HepG2 (cell line): ENCODE results near the gene PNKD. TPM values are rescaled to one million over a fixed set of nuclear protein-coding genes. Genes with fewer than 3 reads are reported as not detected.

Experiments
- ATAC-seq: fragments of 200-7000 bp; cut with Tn5 transposase; 3 replicates; pipeline ENCODE4 v1.9.1; 2020; ENCODE audit warnings: mild to moderate bottlenecking, moderate library complexity
- BruUV-seq: library from RNA; stranded (reverse); fragments of 400-500 nt; replicated peaks from 2 replicates; lab custom pipeline; 2021; lab: Mats Ljungman, UMichigan
- CTCF ChIA-PET: fragments of 300-600 bp; formaldehyde crosslinking; extraction: SDS; loops from one replicate; lab custom pipeline; 2021; ENCODE audit warnings: low total read pairs, inconsistent platforms, low intra/inter-chr PET ratio; lab: Yijun Ruan, JAX
- POLR2A ChIA-PET: fragments of 350-600 bp; sonication (Branson Sonifier 250); formaldehyde crosslinking; loops from one replicate; lab custom pipeline; 2020; ENCODE audit warnings: antibody characterized with exemption, inconsistent platforms; lab: Yijun Ruan, JAX
- DNase-seq: peaks from one replicate; pipeline ENCODE4 v3.0.0-alpha.2; 2015; ENCODE audit warnings: low spot score
- FAIRE-seq: peaks from 3 replicates; lab custom pipeline; 2011; peaks lifted over from hg19 to GRCh38; lab: Jason Lieb, UNC
- H2AFZ ChIP-seq: one replicate; pipeline ENCODE4 v1.6.1; 2011; ENCODE audit warnings: low read length, inconsistent platforms
- H3K27ac ChIP-seq: fragments of 300-600 bp; 3 replicates; pipeline ENCODE4 v1.8.0; 2011; ENCODE audit warnings: mixed run types, mild to moderate bottlenecking, mixed read lengths, low read length, inconsistent platforms; ENCODE audit not compliant: insufficient read depth; ENCODE audit errors: extremely low read length
- H3K27me3 ChIP-seq, 2 experiments: fragments of 200-600 bp in 1 of 2; 2 replicates in 1 of 2; 3 replicates in 1 of 2; pipeline versions ENCODE4 v1.6.0 to v1.8.0; 2011; ENCODE audit warnings: low read length in 2 of 2, mild to moderate bottlenecking in 2 of 2, moderate library complexity in 2 of 2, inconsistent platforms in 1 of 2; ENCODE audit not compliant: insufficient read depth in 2 of 2, control insufficient read depth in 1 of 2
- H3K36me3 ChIP-seq, 2 experiments: fragments of 200-600 bp in 1 of 2; replicated peaks in 1 of 2; 2 replicates in 1 of 2; 3 replicates in 1 of 2; pipeline versions ENCODE4 v1.5.1 to v1.8.0; 2011; ENCODE audit warnings: low read length in 2 of 2, inconsistent platforms in 1 of 2; ENCODE audit not compliant: insufficient read depth in 2 of 2, control insufficient read depth in 1 of 2
- H3K4me1 ChIP-seq: 2 replicates; pipeline ENCODE4 v1.5.1; 2012; ENCODE audit warnings: low read length, inconsistent platforms; ENCODE audit not compliant: insufficient read depth
- H3K4me2 ChIP-seq: 2 replicates; pipeline ENCODE4 v1.6.0; 2011; ENCODE audit warnings: low read depth, low read length, inconsistent platforms
- H3K4me3 ChIP-seq, 3 experiments: fragments of 200-600 bp in 1 of 3; sonication (generic), shearing (Covaris generic) in 1 of 3; replicated peaks in 1 of 3; 2 replicates each; pipeline ENCODE4 v1.5.1; 2011 to 2016; ENCODE audit warnings: low read length in 3 of 3, inconsistent platforms in 2 of 3, low read depth in 2 of 3, mild to moderate bottlenecking in 2 of 3, control low read depth in 1 of 3, mixed read lengths in 1 of 3; ENCODE audit not compliant: insufficient read depth in 1 of 3
- H3K79me2 ChIP-seq: one replicate; pipeline ENCODE4 v1.6.1; 2011; ENCODE audit warnings: low read length, inconsistent platforms; ENCODE audit not compliant: insufficient read depth
- H3K9ac ChIP-seq: 2 replicates; pipeline ENCODE4 v1.6.0; 2011; ENCODE audit warnings: mild to moderate bottlenecking, low read depth, low read length, inconsistent platforms; ENCODE audit not compliant: insufficient read depth
- H3K9me3 ChIP-seq: 2 replicates; pipeline ENCODE4 v1.5.1; 2012; ENCODE audit warnings: mild to moderate bottlenecking, low read length
- H4K20me1 ChIP-seq: 2 replicates; pipeline ENCODE4 v1.6.0; 2011; ENCODE audit warnings: inconsistent platforms, mild to moderate bottlenecking, low read length, moderate library complexity; ENCODE audit not compliant: insufficient read depth
- ARID2 ChIP-seq: sonication (generic); formaldehyde crosslinking; IDR thresholded peaks from 2 replicates; pipeline ENCODE4 v1.8.1; 2022; ENCODE audit warnings: mild to moderate bottlenecking, missing genetic modification reagents, borderline replicate concordance
- BRCA1 ChIP-seq: sonication (generic); formaldehyde crosslinking; IDR thresholded peaks from 2 replicates; pipeline ENCODE4 v1.4.0; 2020; ENCODE audit warnings: missing genetic modification reagents
- CREB1 ChIP-seq, 2 experiments: fragments of 450-650 bp in 1 of 2; IDR thresholded peaks; 2 replicates each; pipeline ENCODE4 v1.6.1; 2016 to 2017; ENCODE audit warnings: control low read depth in 1 of 2, mild to moderate bottlenecking in 1 of 2, missing compliant biosample characterization in 1 of 2, missing genetic modification characterization in 1 of 2
- FOXP1 ChIP-seq, 2 experiments: fragments of 450-650 bp in 1 of 2; IDR thresholded peaks; 2 replicates each; pipeline ENCODE4 v1.6.1; 2017 to 2018; ENCODE audit warnings: antibody characterized with exemption in 1 of 2
- HMGXB3 ChIP-seq: sonication (generic); formaldehyde crosslinking; IDR thresholded peaks from 2 replicates; pipeline ENCODE4 v1.4.0; 2020; ENCODE audit warnings: missing genetic modification reagents, borderline replicate concordance
- REST ChIP-seq, 2 experiments: IDR thresholded peaks; 2 replicates each; pipeline ENCODE4 v1.6.1; 2011 to 2012; ENCODE audit warnings: low read length in 2 of 2, borderline replicate concordance in 1 of 2, low read depth in 1 of 2, mild to moderate bottlenecking in 1 of 2, moderate library complexity in 1 of 2
- RXRB ChIP-seq: IDR thresholded peaks from 2 replicates; pipeline ENCODE4 v1.6.1; 2016; ENCODE audit warnings: borderline replicate concordance, missing genetic modification reagents, missing compliant biosample characterization
- SIN3A ChIP-seq: IDR thresholded peaks from 2 replicates; pipeline ENCODE4 v1.6.1; 2011; ENCODE audit warnings: low read depth, mild to moderate bottlenecking, control low read depth, low read length, borderline replicate concordance
- SOX6 ChIP-seq, 2 experiments: fragments of 450-650 bp in 1 of 2; sonication (generic) in 1 of 2; formaldehyde crosslinking in 1 of 2; IDR thresholded peaks; 2 replicates each; pipeline versions ENCODE4 v1.4.0 to v1.6.1; 2017 to 2020; ENCODE audit warnings: antibody characterized with exemption in 1 of 2, mild to moderate bottlenecking in 1 of 2, missing genetic modification reagents in 1 of 2
- U2AF2 ChIP-seq: fragments of 200-400 bp; formaldehyde crosslinking; IDR thresholded peaks from 2 replicates; pipeline ENCODE4 v1.6.1; 2017; ENCODE audit warnings: low read depth, mild to moderate bottlenecking, low read length
- ZNF605 ChIP-seq: sonication (generic); formaldehyde crosslinking; IDR thresholded peaks from 2 replicates; pipeline ENCODE4 v1.8.0; 2022; ENCODE audit warnings: mild to moderate bottlenecking, missing genetic modification reagents
- WGBS: methylation state at CpG from one replicate; pipeline ENCODE4 v1.1.6; 2017; ENCODE audit warnings: low lambda C conversion rate; 5-methylcytosine and 5-hydroxymethylcytosine counted together
- in situ Hi-C: cut with HindIII; loops from 2 replicates; pipeline ENCODE4 v1.10.0; 2017; ENCODE audit warnings: low pct_unique_long_range_greater_than_20kb; ENCODE audit not compliant: extremely low pct_ligation_motif_present
- intact Hi-C: fragments of 100-400 bp; cut with micrococcal nuclease; formaldehyde crosslinking; loops from one replicate; pipeline ENCODE4 v1.10.0; 2022; ENCODE audit not compliant: unreplicated experiment
- polyA plus RNA-seq, 8 experiments: library from polyadenylated mRNA; depleted of rRNA in 3 of 8; stranded (reverse) in 7 of 8; unstranded in 1 of 8; fragments of >200 nt; fragmentation: Illumina TruSeq in 4 of 8; extraction: Trizol in 4 of 8; gene quantifications; 2 replicates each; pipeline versions ENCODE4 v1.2.1 to v1.2.3, GENCODE V29; 2011 to 2016; ENCODE audit warnings: low read depth in 4 of 8, missing spikeins in 1 of 8, mixed read lengths in 1 of 8; ENCODE audit not compliant: insufficient read depth in 1 of 8
- total RNA-seq, 5 experiments: library from RNA; depleted of rRNA; stranded (reverse); fragments of >200 nt; fragmentation: Illumina TruSeq; extraction: Trizol; gene quantifications; 2 replicates each; pipeline ENCODE4 v1.2.3, GENCODE V29; 2016; ENCODE audit warnings: low read depth in 1 of 5
- TF ChIP-seq, protein P1 (sequence below): sonication (generic); formaldehyde crosslinking; IDR thresholded peaks from 2 replicates; pipeline ENCODE4 v1.4.0; 2020; ENCODE audit warnings: missing genetic modification reagents; ENCODE audit errors: not compliant biosample characterization

PNKD gene
- total and polyA plus RNA-seq, 2 of the 13 experiments (the other 11 are each of a cell fraction or from before 2014, with no cell fraction given) = 55.9 to 80.4 TPM

GRCh38 chr2:218354850-218355443 lies 84.6 kb downstream of the PNKD start:
- 5% methylated on average over 17 of the region's 20 CpGs for WGBS
- ChIA-PET CTCF (interaction anchor here (1.1 to 3.7 kb wide), 2 partner anchors 53 to 58 kb away, joined by 3 to 59 read pairs; no protein-coding TSS in a partner anchor), POLR2A (interaction anchor here (0.5 to 4.8 kb wide), 7 partner anchors 29 to 68 kb away, joined by 3 to 66 read pairs (median 4); partner anchors contain the start of gene CTDSP1)
- Histone ChIP-seq H3K27me3 (no peaks in the 10 kb centered on the region; a peak in 1 of 5 replicates), H3K4me3 (peak overlapping the region; percentile 22 to 59 (median 25); a peak in 5 of 6 replicates), H3K4me2 (peak overlapping the region; percentile 72), H3K4me1 (peaks cover 58% of the 10 kb centered on the region), H3K9me3 (peaks cover 14% of the 10 kb centered on the region), H3K27ac (peak overlapping the region; percentile 51), H3K9ac (peak overlapping the region; percentile 9; the same call in 1 of the 2 replicates), H2AFZ (peak overlapping the region; percentile 30), H4K20me1 (no peaks in the 10 kb centered on the region), H3K36me3 (no peaks in the 10 kb centered on the region), H3K79me2 (no peaks in the 10 kb centered on the region)
- in situ Hi-C loops = loop anchor here (5.0 kb wide), 1 partner anchor 53 kb away; no protein-coding TSS in a partner anchor
- no TSS peak for BruUV-seq
- intact Hi-C loops = loop anchor here (2.0 kb wide), 1 partner anchor 42 kb away; no protein-coding TSS in a partner anchor
- FAIRE-seq (peak; percentile 88), ATAC-seq (no peak), DNase-seq (peak; percentile 86)
- TF ChIP-seq ARID2 (CRISPR knock-in tag) = no peak
- peak; percentile 32; the same call in 1 of the 2 replicates for TF ChIP-seq SIN3A
- no peak; the same call in 1 of the 2 replicates for TF ChIP-seq ZNF605 (CRISPR knock-in tag)
- no peak for TF ChIP-seq REST (IDR thresholded peaks at IDR 0.05; ENCODE audit: borderline replicate concordance in 1 of 2, low read depth in 1 of 2, low read length in 2 of 2)
- no peak for TF ChIP-seq CREB1 (IDR thresholded peaks at IDR 0.05)
- no peak for TF ChIP-seq CREB1 (CRISPR knock-in tag; IDR thresholded peaks at IDR 0.05)
- TF ChIP-seq SOX6 (IDR thresholded peaks at IDR 0.05) = no peak
- peak; percentile 59 for TF ChIP-seq SOX6 (CRISPR knock-in tag; IDR thresholded peaks at IDR 0.05)
- no peak for TF ChIP-seq FOXP1 (IDR thresholded peaks at IDR 0.05)
- peak; percentile 13; the same call in 1 of the 2 replicates for TF ChIP-seq FOXP1 (CRISPR knock-in tag; IDR thresholded peaks at IDR 0.05)
- no peak for TF ChIP-seq BRCA1
- TF ChIP-seq, protein P1, sequence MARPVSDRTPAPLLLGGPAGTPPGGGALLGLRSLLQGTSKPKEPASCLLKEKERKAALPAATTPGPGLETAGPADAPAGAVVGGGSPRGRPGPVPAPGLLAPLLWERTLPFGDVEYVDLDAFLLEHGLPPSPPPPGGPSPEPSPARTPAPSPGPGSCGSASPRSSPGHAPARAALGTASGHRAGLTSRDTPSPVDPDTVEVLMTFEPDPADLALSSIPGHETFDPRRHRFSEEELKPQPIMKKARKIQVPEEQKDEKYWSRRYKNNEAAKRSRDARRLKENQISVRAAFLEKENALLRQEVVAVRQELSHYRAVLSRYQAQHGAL (CRISPR knock-in tag) = no peak
- 0 out of 2 replicates have a peak, but pooled peaks have one; percentile 36 for TF ChIP-seq RXRB (CRISPR knock-in tag)
- TF ChIP-seq U2AF2 = no peak
- TF ChIP-seq HMGXB3 (CRISPR knock-in tag) = no peak
